Panc1 (cell line): ENCODE measurements around the gene GRK1.

Experiments
- POLR2AphosphoS5 ChIP-seq: IDR thresholded peaks from 2 replicates; pipeline ENCODE4 v1.6.1; 2012; ENCODE audit warnings: mild to moderate bottlenecking, low read depth, low read length, moderate library complexity
- SIN3A ChIP-seq: IDR thresholded peaks from 2 replicates; pipeline ENCODE4 v1.6.1; 2012; ENCODE audit warnings: low read depth, mild to moderate bottlenecking, low read length, moderate library complexity, borderline replicate concordance; ENCODE audit not compliant: insufficient read depth
- TF ChIP-seq, protein P1 (sequence below): fragments of 450-650 bp; IDR thresholded peaks from 2 replicates; pipeline ENCODE4 v1.5.1; 2017; ENCODE audit warnings: mild to moderate bottlenecking
- TF ChIP-seq, protein P2 (sequence below), 2 experiments: IDR thresholded peaks; 2 replicates each; pipeline ENCODE4 v1.6.1; 2011 to 2012; ENCODE audit warnings: low read depth in 2 of 2, control low read depth in 1 of 2, low read length in 1 of 2, mild to moderate bottlenecking in 1 of 2, moderate library complexity in 1 of 2; ENCODE audit not compliant: insufficient read depth in 1 of 2

DNA sequence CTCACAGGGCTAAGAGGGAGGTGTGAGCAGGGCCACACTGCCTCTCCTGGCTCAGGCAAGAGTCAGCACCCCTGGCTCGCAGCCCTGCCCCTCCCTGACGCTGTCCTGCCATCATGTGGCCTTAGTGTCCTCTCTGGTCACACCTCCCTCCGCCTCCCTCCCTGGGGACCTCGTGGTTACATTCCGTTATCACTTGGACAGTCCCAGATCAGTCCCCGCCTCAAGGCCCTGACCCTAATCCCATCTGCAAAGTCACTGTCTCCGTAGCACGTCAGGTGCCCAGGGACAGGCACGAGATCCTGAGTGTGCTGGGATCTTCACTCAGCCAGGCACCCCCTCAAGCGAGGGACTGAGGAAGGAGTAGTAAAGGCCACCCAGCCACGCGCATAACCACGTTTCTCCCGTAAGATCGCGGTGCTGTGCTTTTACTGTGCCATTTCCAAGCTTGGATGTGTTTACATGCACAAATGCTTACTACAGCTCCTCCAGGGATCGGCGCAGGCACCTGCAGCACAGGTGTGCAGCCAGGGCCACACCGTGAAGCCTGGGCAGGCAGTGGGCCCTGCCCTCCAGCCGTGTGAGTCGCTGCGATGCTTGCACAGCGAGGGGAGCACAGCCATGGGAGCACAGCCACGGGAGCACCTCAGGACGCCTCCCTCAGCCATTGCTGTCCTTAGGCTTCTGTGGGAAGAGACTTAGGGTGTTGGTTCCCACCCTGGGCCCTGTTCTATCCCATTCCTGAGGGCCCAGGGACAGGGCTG, 81.3 kb downstream of the GRK1 start:
- TF ChIP-seq, protein P1, sequence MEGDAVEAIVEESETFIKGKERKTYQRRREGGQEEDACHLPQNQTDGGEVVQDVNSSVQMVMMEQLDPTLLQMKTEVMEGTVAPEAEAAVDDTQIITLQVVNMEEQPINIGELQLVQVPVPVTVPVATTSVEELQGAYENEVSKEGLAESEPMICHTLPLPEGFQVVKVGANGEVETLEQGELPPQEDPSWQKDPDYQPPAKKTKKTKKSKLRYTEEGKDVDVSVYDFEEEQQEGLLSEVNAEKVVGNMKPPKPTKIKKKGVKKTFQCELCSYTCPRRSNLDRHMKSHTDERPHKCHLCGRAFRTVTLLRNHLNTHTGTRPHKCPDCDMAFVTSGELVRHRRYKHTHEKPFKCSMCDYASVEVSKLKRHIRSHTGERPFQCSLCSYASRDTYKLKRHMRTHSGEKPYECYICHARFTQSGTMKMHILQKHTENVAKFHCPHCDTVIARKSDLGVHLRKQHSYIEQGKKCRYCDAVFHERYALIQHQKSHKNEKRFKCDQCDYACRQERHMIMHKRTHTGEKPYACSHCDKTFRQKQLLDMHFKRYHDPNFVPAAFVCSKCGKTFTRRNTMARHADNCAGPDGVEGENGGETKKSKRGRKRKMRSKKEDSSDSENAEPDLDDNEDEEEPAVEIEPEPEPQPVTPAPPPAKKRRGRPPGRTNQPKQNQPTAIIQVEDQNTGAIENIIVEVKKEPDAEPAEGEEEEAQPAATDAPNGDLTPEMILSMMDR = no peak
- TF ChIP-seq POLR2AphosphoS5 = no peak
- TF ChIP-seq, protein P2, sequence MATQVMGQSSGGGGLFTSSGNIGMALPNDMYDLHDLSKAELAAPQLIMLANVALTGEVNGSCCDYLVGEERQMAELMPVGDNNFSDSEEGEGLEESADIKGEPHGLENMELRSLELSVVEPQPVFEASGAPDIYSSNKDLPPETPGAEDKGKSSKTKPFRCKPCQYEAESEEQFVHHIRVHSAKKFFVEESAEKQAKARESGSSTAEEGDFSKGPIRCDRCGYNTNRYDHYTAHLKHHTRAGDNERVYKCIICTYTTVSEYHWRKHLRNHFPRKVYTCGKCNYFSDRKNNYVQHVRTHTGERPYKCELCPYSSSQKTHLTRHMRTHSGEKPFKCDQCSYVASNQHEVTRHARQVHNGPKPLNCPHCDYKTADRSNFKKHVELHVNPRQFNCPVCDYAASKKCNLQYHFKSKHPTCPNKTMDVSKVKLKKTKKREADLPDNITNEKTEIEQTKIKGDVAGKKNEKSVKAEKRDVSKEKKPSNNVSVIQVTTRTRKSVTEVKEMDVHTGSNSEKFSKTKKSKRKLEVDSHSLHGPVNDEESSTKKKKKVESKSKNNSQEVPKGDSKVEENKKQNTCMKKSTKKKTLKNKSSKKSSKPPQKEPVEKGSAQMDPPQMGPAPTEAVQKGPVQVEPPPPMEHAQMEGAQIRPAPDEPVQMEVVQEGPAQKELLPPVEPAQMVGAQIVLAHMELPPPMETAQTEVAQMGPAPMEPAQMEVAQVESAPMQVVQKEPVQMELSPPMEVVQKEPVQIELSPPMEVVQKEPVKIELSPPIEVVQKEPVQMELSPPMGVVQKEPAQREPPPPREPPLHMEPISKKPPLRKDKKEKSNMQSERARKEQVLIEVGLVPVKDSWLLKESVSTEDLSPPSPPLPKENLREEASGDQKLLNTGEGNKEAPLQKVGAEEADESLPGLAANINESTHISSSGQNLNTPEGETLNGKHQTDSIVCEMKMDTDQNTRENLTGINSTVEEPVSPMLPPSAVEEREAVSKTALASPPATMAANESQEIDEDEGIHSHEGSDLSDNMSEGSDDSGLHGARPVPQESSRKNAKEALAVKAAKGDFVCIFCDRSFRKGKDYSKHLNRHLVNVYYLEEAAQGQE (IDR thresholded peaks at IDR 0.05; ENCODE audit: insufficient read depth in 1 of 2, low read depth in 2 of 2, low read length in 1 of 2) = no peak
- no peak for TF ChIP-seq SIN3A
